GM18507 (cell line): ENCODE results near the gene AKR1C4.
"Not testable (repeated sequence)": the region's sequence is repeated elsewhere in the genome, so short reads cannot be mapped to it uniquely, and the experiment has no call there.

ENCODE experiments used
- DNase-seq: peaks from one replicate; pipeline ENCODE4 v3.0.0; 2011; ENCODE audit warnings: low read depth; ENCODE audit not compliant: insufficient read length; ENCODE audit errors: extremely low spot score
- FAIRE-seq: peaks from 2 replicates; lab custom pipeline; 2011; peaks lifted over from hg19 to GRCh38; lab: Jason Lieb, UNC

The AKR1C4 gene

DNA sequence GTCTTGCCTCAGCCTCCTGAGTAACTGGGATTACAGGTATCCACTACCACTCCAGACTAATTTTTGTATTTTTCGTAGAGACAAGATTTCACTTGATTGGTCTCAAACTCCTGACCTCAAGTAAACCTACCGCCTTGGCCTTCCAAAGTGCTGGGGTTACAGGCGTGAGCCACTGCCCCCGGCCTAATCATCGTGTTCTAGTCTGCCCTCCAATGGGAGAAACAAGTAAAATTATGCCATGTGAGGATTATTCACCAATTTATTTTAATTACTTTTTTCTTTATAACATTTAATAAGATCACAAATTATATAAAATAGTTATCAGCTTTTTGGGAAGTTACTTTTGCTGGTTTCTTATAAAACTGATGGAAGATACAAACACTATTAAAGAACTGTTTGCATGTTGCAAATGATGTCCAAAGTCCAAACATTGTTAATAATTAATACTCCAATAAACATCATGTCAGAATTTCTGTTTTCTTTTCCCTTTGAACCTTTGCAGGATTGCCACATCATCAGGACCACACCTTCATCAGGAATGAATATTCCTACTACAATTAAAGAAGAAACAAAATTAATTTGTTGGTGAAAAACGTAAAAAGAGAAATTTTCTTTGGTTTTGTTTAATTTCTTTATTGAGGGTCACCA is 786 bp upstream of the AKR1C4 start:
- FAIRE-seq (no peak), DNase-seq (no peak)

DNA sequence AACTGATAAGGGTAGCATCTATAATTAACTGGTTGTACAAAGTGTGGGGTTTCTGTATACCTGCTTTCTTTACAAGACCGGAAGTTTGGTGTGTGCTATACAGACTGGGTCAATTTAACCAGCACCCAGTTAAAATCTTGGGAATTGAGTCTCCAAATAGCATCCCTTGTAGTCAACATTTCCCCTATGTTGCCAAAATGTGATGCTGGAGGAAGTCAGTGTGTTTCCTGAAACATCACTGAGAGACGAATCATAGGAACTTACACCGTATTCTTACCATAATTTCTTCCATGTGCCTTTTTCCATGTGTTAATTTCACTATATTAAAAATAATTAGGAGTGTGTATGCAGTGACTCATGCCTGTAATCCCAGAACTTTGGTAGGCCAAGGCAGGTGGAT is 1.7 kb downstream of the AKR1C4 start:
- FAIRE-seq: no peak

GRCh38 chr10:5199398-5199797 is 2.8 kb downstream of the AKR1C4 start:
- FAIRE-seq: no peak

More for the DNA sequence above, 1.7 kb downstream of the AKR1C4 start:
- no peak for DNase-seq

DNA sequence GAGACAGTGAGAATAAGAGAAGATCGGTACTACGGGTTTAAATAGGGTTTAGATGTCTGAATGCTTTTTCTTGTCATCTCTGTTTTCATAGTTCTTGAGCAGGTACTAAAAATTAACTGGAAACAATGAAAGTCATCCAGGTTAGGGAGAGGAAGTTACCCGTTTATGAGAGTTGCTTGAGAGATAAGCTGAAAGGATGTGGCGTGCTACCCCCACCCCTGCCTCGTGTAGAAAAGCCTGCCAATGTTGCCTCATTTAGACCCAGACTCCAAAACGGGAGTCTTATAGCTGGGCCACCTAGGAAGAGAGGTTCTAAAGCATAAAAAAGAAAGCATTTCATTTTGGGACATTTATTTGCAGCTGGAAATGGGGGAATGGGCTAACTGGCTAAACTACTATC is 10.2 kb downstream of the AKR1C4 start:
- DNase-seq: no peak
- FAIRE-seq: no peak

More at GRCh38 chr10:5199398-5199797, 2.8 kb downstream of the AKR1C4 start:
- DNase-seq: no peak

DNA sequence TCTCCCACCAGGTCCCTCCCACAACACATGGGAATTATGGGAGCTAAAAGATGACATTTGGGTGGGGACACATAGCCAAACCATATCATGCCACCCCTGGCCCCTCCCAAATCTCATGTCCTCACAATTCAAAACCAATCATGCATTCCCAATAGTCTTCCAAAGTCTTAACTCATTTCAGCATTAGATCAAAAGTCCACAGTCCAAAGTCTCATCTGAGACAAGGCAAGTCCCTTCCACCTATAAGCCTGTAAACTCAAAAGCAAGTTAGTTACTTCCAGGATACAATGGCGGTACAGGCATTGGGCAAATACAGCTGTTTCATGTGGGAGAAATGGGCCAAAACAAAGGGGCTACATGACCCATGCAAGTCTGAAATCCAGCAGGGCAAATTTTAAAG is 13.1 kb downstream of the AKR1C4 start:
- not testable (repeated sequence) for FAIRE-seq, DNase-seq

DNA sequence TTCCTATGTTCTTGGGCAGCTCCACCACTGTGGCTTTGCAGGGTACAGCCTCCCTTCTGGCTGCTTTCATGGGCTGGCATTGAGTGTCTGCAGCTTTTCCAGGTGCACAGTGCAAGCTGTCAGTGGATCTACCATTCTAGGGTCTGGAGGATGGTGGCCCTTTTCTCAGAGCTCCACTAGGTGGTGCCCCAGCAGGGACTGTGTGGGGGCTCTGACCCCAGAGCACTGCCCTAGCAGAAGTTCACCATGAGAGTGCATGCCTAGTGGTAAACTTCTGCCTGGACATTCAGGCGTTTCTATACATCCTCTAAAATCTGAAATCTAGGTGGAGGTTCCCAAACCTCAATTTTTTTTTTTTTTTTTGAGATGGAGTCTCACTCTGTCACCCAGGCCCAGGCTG is 13.6 kb downstream of the AKR1C4 start:
- FAIRE-seq, DNase-seq: not testable (repeated sequence)

- FAIRE-seq (no peak), DNase-seq (no peak)
Observed at GRCh38 chr10:5211696-5212536, 15.3 kb downstream of the AKR1C4 start.

GRCh38 chr10:5216801-5217200 is 20.2 kb downstream of the AKR1C4 start:
- DNase-seq (no peak), FAIRE-seq (no peak)

DNA sequence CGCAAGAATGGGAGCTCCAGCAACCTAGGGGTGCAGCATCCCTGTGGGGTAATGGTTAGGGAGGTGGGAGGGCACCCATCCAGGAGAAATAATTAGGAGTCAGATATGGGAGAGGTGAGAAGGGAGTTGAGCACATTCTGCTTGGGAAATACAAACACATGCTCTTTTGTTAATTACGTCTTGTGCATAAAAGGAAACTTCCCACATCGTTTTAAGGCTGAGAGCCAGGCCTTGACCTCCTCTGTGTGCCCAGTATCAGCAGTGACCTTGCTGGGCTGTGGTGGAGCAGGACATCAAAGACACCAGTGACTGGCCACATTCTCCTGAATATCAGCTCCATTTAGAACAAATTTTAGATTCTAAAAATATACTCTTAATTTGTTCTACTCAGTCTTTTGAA is 22.6 kb downstream of the AKR1C4 start:
- DNase-seq: no peak
- FAIRE-seq: no peak

GRCh38 chr10:5222942-5223341 is 26.3 kb downstream of the AKR1C4 start:
- not testable (repeated sequence) for DNase-seq, FAIRE-seq

DNA sequence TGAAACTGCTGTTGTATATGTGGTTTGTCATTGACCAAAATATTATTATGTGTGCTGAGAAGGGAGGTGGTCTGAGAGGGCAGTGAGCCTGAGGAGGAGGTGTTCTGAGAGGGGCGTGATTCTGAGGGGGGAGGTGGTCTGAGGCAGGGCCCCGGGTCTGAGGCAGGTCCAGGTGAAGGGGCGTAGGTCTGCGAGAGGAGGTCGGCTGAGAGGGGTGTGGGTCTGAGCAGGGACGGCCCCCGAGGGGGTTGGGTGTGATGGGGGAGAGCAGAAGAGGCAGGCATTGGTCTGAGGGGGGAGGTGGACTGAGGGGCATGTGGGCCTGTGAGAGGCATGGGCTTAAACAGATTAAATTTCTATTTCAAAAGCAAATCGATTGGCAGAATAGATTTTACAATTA is 32.4 kb downstream of the AKR1C4 start:
- DNase-seq (no peak), FAIRE-seq (no peak)

DNA sequence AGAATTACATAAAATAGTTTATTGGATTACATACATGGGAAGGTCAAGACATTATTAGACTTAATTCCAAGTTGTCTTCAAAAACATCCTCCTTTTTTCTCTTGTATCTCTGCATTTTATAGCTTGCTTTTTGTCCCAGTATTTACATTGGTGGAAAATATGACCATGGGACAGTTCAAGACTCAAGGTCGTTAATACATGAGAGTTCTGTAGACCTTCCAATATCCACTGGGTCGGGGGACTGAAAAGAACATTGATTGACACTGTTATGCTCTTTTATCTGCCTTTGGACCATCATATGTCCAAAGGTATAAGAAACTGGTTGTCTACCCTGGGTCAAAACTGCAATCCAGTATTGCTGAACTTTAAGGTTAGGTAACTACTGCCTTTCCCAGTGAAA is 36.7 kb downstream of the AKR1C4 start:
- DNase-seq (no peak), FAIRE-seq (no peak)

DNA sequence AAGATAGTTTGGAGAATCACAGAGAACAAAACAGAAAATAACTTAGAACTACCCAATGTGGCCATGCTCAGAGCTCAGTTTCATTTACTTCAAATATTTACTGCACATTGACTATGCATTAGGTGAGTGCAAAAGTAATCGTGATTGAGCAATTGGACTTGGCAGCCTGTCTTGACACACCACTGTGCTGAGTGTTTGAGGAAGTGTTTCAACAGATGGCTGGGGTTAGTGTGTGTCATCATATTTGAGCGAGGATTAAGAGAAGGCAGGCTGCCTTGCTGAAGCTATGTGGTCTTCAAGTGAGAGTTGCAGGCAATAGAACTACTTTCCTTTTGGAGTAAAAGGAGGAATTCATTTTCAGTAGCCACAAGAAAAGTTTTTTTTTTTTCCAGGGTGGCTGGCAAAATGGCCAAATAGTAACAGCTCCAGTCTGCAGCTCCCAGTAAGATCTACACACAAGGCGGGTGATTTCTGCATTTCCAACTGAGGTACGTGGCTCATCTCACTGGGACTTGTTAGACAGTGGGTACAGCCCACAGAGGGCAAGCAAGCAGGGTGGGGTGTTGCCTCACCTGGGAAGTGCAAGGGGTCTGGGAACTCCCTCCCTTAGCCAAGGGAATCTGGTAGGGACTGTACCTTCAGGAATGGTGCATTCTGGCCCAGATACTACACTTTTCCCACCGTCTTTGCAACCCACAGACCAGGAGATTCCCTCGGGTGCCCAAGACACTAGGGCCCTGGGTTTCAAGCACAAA is 37.6 kb downstream of the AKR1C4 start:
- FAIRE-seq (no peak), DNase-seq (no peak)

DNA sequence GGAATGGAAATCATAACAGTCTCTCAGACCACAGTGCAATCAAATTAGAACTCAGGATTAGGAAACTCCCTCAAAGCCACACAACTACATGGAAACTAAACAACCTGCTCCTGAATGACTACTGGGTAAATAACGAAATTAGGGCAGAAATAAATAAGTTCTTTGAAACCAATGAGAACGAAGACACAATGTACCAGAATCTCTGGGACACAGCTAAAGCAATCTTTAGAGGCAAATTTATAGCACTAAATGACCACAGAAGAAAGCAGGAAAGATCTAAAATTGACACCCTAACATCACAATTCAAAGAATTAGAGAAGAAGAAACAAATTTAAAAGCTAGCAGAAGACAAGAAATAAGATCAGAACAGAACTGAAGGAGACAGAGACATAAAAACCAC is 40.9 kb downstream of the AKR1C4 start:
- not testable (repeated sequence) for FAIRE-seq, DNase-seq

GRCh38 chr10:5242585-5242984 is 45.9 kb downstream of the AKR1C4 start:
- DNase-seq: no peak
- no peak for FAIRE-seq

- no peak for FAIRE-seq
- DNase-seq: no peak
Observed at GRCh38 chr10:5243521-5243987, 46.9 kb downstream of the AKR1C4 start.

DNA sequence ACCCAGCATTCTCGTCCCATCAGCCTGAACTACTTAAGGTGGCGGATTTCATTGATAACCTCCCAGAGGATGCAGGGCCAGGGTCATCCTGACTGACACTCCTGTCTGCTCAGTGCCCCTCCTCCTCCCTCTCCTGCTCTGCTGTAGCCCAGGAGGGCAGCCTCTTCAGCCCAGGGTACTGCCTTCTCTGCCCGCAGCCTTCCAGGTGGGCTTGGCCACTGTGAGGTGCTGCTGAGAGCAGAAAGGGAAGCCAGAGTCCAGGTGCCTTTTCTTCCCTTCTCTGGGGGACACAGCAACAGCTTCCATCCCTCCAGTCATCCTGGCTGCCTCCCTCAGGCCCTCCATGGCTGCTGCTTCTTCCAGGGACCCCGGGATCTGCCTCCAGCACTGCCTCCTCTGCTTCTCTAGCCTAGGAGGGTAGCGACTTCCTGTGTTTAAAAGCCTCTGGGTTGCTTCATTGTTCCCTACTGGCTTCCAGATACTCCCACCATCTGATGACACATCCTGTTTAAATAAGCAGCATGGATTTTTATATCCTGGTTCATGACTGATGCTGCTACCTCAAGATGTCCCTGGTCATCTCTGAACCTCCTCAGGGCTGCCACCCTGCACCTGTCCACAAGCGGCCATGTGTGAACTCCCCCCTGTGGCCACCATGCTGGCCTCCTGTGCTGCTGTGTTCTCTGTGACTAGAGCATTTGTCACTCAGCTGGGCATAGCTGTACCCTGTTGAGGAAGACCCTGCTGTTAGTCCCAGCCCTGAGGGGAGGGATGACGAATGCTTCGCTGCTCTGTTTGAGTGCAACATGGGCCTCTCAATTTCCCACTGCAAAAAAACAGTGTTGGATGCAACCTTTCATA is 55.8 kb downstream of the AKR1C4 start:
- no peak for FAIRE-seq
- DNase-seq: no peak

DNA sequence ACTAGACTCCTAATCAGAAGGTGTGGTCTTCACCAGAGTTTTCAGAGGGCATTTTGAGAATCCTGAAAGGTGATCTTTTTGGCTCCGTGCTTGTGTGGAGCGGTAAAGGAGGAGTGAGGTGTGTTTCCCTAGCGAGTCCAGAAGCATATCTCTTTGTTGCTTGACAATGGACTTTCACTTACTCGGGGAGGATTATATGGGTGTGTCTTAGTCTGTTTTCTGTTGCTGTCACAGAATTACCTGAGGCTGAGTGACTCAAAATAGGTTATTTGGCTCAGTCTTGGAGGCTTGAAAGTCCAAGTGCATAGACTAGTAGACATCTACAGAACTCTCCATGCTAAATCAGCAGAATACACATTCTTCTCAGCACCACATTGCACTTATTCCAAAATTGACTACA is 57.9 kb downstream of the AKR1C4 start:
- no peak for FAIRE-seq
- no peak for DNase-seq

GRCh38 chr10:5257768-5258167 is 61.1 kb downstream of the AKR1C4 start:
- FAIRE-seq, DNase-seq: not testable (repeated sequence)
